HepG2 (cell line): ENCODE results near the gene HS6ST2. TPM values are rescaled to one million over a fixed set of nuclear protein-coding genes. Genes with fewer than 3 reads are reported as not detected.
A peak's percentile ranks its signal among the peaks of the same experiment; 100 is the strongest.

Source experiments
- ARNT2 ChIP-seq: sonication (generic); formaldehyde crosslinking; IDR thresholded peaks from 2 replicates; pipeline ENCODE4 v1.8.0; 2022; ENCODE audit warnings: mild to moderate bottlenecking, low read depth, missing genetic modification reagents, moderate library complexity
- BRCA1 ChIP-seq: sonication (generic); formaldehyde crosslinking; IDR thresholded peaks from 2 replicates; pipeline ENCODE4 v1.4.0; 2020; ENCODE audit warnings: missing genetic modification reagents
- JARID2 ChIP-seq: sonication (generic); formaldehyde crosslinking; IDR thresholded peaks from 2 replicates; pipeline ENCODE4 v1.8.1; 2023; ENCODE audit warnings: missing genetic modification reagents, inconsistent platforms; ENCODE audit not compliant: insufficient replicate concordance
- MAFK ChIP-seq, 2 experiments: IDR thresholded peaks in 1 of 2; conservative IDR thresholded peaks in 1 of 2; 2 replicates each; pipeline ENCODE4 v1.6.1; 2011; ENCODE audit warnings: improper control_type of control experiment in 2 of 2, low read length in 2 of 2
- MEIS2 ChIP-seq: sonication (generic); formaldehyde crosslinking; IDR thresholded peaks from 2 replicates; pipeline ENCODE4 v1.9.0; 2021; ENCODE audit warnings: mild to moderate bottlenecking, missing genetic modification reagents
- NBN ChIP-seq: fragments of 450-650 bp; conservative IDR thresholded peaks from 2 replicates; pipeline ENCODE4 v1.6.1; 2017
- NFE2L1 ChIP-seq: sonication (generic); formaldehyde crosslinking; IDR thresholded peaks from 2 replicates; pipeline ENCODE4 v1.4.0; 2020; ENCODE audit warnings: missing genetic modification reagents, mild to moderate bottlenecking, borderline replicate concordance
- NFIB ChIP-seq: sonication (generic); formaldehyde crosslinking; IDR thresholded peaks from 2 replicates; pipeline ENCODE4 v1.9.0; 2021; ENCODE audit warnings: missing genetic modification reagents, mild to moderate bottlenecking, borderline replicate concordance
- PCBP1 ChIP-seq: fragments of 200-400 bp; formaldehyde crosslinking; IDR thresholded peaks from 2 replicates; pipeline ENCODE4 v1.6.1; 2017; ENCODE audit warnings: mild to moderate bottlenecking, low read depth, low read length, borderline replicate concordance
- PPARG ChIP-seq: conservative IDR thresholded peaks from 2 replicates; pipeline ENCODE4 v1.6.1; 2016; ENCODE audit warnings: missing biosample characterization, missing genetic modification reagents
- PTBP1 ChIP-seq: fragments of 200-400 bp; formaldehyde crosslinking; IDR thresholded peaks from 2 replicates; pipeline ENCODE4 v1.6.1; 2018; ENCODE audit warnings: low read length, low read depth; ENCODE audit not compliant: poor library complexity, severe bottlenecking
- RBAK ChIP-seq: sonication (generic); formaldehyde crosslinking; IDR thresholded peaks from 2 replicates; pipeline ENCODE4 v1.5.1; 2020; ENCODE audit warnings: mild to moderate bottlenecking, missing genetic modification reagents
- SNRNP70 ChIP-seq: fragments of 200-400 bp; formaldehyde crosslinking; IDR thresholded peaks from 2 replicates; pipeline ENCODE4 v1.6.1; 2017; ENCODE audit warnings: mild to moderate bottlenecking, low read depth, low read length, moderate library complexity
- SP5 ChIP-seq: IDR thresholded peaks from 2 replicates; pipeline ENCODE4 v1.6.1; 2016; ENCODE audit warnings: low read depth, borderline replicate concordance
- TRIM24 ChIP-seq: sonication (generic); formaldehyde crosslinking; IDR thresholded peaks from 2 replicates; pipeline ENCODE4 v1.8.0; 2022; ENCODE audit warnings: mild to moderate bottlenecking, missing genetic modification reagents
- ZNF17 ChIP-seq: sonication (generic); formaldehyde crosslinking; IDR thresholded peaks from 2 replicates; pipeline ENCODE4 v1.5.0; 2020; ENCODE audit warnings: mild to moderate bottlenecking, missing genetic modification reagents
- ZNF263 ChIP-seq: sonication (generic); formaldehyde crosslinking; IDR thresholded peaks from 2 replicates; pipeline ENCODE4 v1.4.0; 2020; ENCODE audit warnings: missing genetic modification reagents
- ZNF317 ChIP-seq: sonication (generic); formaldehyde crosslinking; IDR thresholded peaks from 2 replicates; pipeline ENCODE4 v1.5.0; 2020; ENCODE audit warnings: mild to moderate bottlenecking, missing genetic modification reagents
- ZNF354B ChIP-seq: sonication (generic); formaldehyde crosslinking; IDR thresholded peaks from 2 replicates; pipeline ENCODE4 v1.8.0; 2022; ENCODE audit warnings: mild to moderate bottlenecking, missing genetic modification reagents
- ZNF496 ChIP-seq: sonication (generic); formaldehyde crosslinking; IDR thresholded peaks from 2 replicates; pipeline ENCODE4 v1.8.1; 2023; ENCODE audit warnings: mild to moderate bottlenecking, moderate library complexity, missing genetic modification reagents; ENCODE audit not compliant: insufficient replicate concordance
- ZNF768 ChIP-seq: sonication (generic); formaldehyde crosslinking; IDR thresholded peaks from 2 replicates; pipeline ENCODE4 v1.4.0; 2020; ENCODE audit warnings: missing genetic modification reagents
- ZNF816 ChIP-seq: sonication (generic); formaldehyde crosslinking; IDR thresholded peaks from 2 replicates; pipeline ENCODE4 v1.8.0; 2022; ENCODE audit warnings: missing genetic modification reagents, mild to moderate bottlenecking, borderline replicate concordance
- ZSCAN22 ChIP-seq: sonication (generic); formaldehyde crosslinking; IDR thresholded peaks from 2 replicates; pipeline ENCODE4 v1.4.0; 2020; ENCODE audit warnings: mild to moderate bottlenecking, missing genetic modification reagents
- polyA plus RNA-seq, 8 experiments: library from polyadenylated mRNA; depleted of rRNA in 3 of 8; stranded (reverse) in 7 of 8; unstranded in 1 of 8; fragments of >200 nt; fragmentation: Illumina TruSeq in 4 of 8; extraction: Trizol in 4 of 8; gene quantifications; 2 replicates each; pipeline versions ENCODE4 v1.2.1 to v1.2.3, GENCODE V29; 2011 to 2016; ENCODE audit warnings: low read depth in 4 of 8, missing spikeins in 1 of 8, mixed read lengths in 1 of 8; ENCODE audit not compliant: insufficient read depth in 1 of 8
- total RNA-seq, 5 experiments: library from RNA; depleted of rRNA; stranded (reverse); fragments of >200 nt; fragmentation: Illumina TruSeq; extraction: Trizol; gene quantifications; 2 replicates each; pipeline ENCODE4 v1.2.3, GENCODE V29; 2016; ENCODE audit warnings: low read depth in 1 of 5
- TF ChIP-seq, protein P1 (sequence below): sonication (generic); formaldehyde crosslinking; IDR thresholded peaks from 2 replicates; pipeline ENCODE4 v1.9.0; 2022; ENCODE audit warnings: missing genetic modification reagents, mild to moderate bottlenecking, borderline replicate concordance
- TF ChIP-seq, protein P2 (sequence below): sonication (generic); formaldehyde crosslinking; IDR thresholded peaks from 2 replicates; pipeline ENCODE4 v1.8.0; 2022; ENCODE audit warnings: mild to moderate bottlenecking, missing genetic modification reagents, moderate library complexity
- TF ChIP-seq, protein P3 (sequence below): sonication (generic); formaldehyde crosslinking; IDR thresholded peaks from 2 replicates; pipeline ENCODE4 v1.5.0; 2020; ENCODE audit warnings: missing genetic modification reagents

Gene HS6ST2
- total and polyA plus RNA-seq, 2 of the 13 experiments (the other 11 are each of a cell fraction or from before 2014, with no cell fraction given), result 0.05 TPM; not detected in 1

DNA sequence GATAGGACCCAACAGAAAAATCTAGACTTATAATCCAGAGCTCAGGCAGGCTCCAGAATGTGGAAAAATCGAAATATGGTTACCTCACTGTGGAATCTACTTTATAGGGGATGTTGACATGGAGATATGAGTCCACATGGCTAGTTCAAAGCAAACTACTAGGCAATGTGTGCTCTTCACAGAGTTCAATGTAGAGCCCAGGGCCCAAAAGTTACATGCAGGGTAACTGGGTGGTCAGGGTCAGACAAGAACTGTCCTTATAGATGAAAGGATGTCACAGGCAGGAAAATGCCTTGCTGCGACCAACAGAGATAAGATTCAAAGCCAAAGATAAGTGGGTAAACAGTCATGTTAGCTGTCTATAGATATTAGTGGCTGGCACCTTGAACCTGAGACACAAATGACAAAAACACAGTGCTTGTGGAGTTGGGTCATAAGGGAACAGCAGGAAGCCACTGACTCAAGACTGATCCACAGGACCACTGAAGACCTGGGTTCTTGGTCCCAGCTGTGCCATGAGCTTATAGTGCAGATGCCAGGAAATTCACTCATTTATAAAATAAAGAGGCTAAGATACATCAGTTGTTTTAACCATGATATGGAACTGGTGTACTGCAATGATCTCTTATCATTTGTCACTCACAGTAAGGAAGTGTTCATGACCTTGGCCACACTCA lies 367.9 kb downstream of the HS6ST2 start (continued):
- no peak for TF ChIP-seq MAFK (conservative IDR thresholded peaks at IDR 0.05 in 1 of 2, IDR thresholded peaks at IDR 0.05 in 1 of 2; ENCODE audit: low read length in 2 of 2)
- no peak for TF ChIP-seq NBN
- TF ChIP-seq, protein P1, sequence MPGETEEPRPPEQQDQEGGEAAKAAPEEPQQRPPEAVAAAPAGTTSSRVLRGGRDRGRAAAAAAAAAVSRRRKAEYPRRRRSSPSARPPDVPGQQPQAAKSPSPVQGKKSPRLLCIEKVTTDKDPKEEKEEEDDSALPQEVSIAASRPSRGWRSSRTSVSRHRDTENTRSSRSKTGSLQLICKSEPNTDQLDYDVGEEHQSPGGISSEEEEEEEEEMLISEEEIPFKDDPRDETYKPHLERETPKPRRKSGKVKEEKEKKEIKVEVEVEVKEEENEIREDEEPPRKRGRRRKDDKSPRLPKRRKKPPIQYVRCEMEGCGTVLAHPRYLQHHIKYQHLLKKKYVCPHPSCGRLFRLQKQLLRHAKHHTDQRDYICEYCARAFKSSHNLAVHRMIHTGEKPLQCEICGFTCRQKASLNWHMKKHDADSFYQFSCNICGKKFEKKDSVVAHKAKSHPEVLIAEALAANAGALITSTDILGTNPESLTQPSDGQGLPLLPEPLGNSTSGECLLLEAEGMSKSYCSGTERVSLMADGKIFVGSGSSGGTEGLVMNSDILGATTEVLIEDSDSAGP, result no peak; the same call in 1 of the 2 replicates
- TF ChIP-seq ZNF263 (CRISPR knock-in tag), result no peak
- no peak for TF ChIP-seq RBAK (CRISPR knock-in tag)
- 0 out of 2 replicates have a peak, but pooled peaks have one; percentile 40 for TF ChIP-seq ARNT2
- no peak for TF ChIP-seq ZNF354B (CRISPR knock-in tag)
- TF ChIP-seq NFE2L1 (CRISPR knock-in tag), result no peak
- TF ChIP-seq PCBP1, result no peak
- 0 out of 2 replicates have a peak, but pooled peaks have one; percentile 23 for TF ChIP-seq ZNF317 (CRISPR knock-in tag)
- TF ChIP-seq SNRNP70, result no peak
- no peak for TF ChIP-seq BRCA1
- no peak for TF ChIP-seq TRIM24 (CRISPR knock-in tag)
- no peak for TF ChIP-seq ZNF768
- no peak for TF ChIP-seq JARID2
- TF ChIP-seq, protein P2, sequence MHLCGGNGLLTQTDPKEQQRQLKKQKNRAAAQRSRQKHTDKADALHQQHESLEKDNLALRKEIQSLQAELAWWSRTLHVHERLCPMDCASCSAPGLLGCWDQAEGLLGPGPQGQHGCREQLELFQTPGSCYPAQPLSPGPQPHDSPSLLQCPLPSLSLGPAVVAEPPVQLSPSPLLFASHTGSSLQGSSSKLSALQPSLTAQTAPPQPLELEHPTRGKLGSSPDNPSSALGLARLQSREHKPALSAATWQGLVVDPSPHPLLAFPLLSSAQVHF (CRISPR knock-in tag), result no peak
- TF ChIP-seq ZNF816 (CRISPR knock-in tag), result no peak
- TF ChIP-seq SP5 (CRISPR knock-in tag), result no peak; the same call in none of the 2 replicates
- TF ChIP-seq NFIB (CRISPR knock-in tag), result no peak
- TF ChIP-seq ZNF496, result no peak
- TF ChIP-seq PPARG, result peak; percentile 93
- TF ChIP-seq, protein P3, sequence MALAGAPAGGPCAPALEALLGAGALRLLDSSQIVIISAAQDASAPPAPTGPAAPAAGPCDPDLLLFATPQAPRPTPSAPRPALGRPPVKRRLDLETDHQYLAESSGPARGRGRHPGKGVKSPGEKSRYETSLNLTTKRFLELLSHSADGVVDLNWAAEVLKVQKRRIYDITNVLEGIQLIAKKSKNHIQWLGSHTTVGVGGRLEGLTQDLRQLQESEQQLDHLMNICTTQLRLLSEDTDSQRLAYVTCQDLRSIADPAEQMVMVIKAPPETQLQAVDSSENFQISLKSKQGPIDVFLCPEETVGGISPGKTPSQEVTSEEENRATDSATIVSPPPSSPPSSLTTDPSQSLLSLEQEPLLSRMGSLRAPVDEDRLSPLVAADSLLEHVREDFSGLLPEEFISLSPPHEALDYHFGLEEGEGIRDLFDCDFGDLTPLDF, result no peak
- TF ChIP-seq PTBP1, result no peak
- TF ChIP-seq ZNF17, result no peak
- TF ChIP-seq MEIS2 (CRISPR knock-in tag), result peak; percentile 92
- TF ChIP-seq ZSCAN22, result no peak
